CD4-positive, alpha-beta T cell (primary cell): Measurements from ENCODE around the gene TOR3A. TPM values are rescaled to one million over a fixed set of nuclear protein-coding genes. Genes with fewer than 3 reads are reported as not detected.
A peak's percentile ranks its signal among the peaks of the same experiment; 100 is the strongest.

ENCODE experiments used
- ATAC-seq: fragments of 200-7000 bp; cut with Tn5 transposase; one replicate; pipeline ENCODE4 v1.10.0; 2022; ENCODE audit warnings: mild to moderate bottlenecking; ENCODE audit not compliant: poor library complexity
- CTCF ChIA-PET: fragments of 350-600 bp; sonication (Branson Sonifier 250); formaldehyde crosslinking; loops from one replicate; lab custom pipeline; 2021; ENCODE audit warnings: antibody characterized with exemption, inconsistent platforms; lab: Charles Lee
- POLR2A ChIA-PET: fragments of 350-600 bp; sonication (Branson Sonifier 250); formaldehyde crosslinking; loops from one replicate; lab custom pipeline; 2021; ENCODE audit warnings: antibody characterized with exemption, inconsistent platforms; lab: Charles Lee
- DNase-seq, 14 experiments: peaks; one replicate each; pipeline ENCODE4 v3.0.0-alpha.2; 2013 to 2020; ENCODE audit warnings: mixed read lengths in 2 of 14
- H3K27ac ChIP-seq, 2 donors: one replicate each; pipeline versions ENCODE4 v1.5.1 to v1.7.0; 2013; ENCODE audit warnings: low read length in 2 of 2, low read depth in 1 of 2, mild to moderate bottlenecking in 1 of 2
- H3K27me3 ChIP-seq, 2 experiments: 1 replicate in 1 of 2; 2 replicates in 1 of 2; pipeline versions ENCODE4 v1.6.1 to v1.7.0; 2013; ENCODE audit warnings: low read length in 2 of 2, control low read depth in 1 of 2, mild to moderate bottlenecking in 1 of 2, moderate library complexity in 1 of 2; ENCODE audit not compliant: insufficient read depth in 2 of 2, control insufficient read depth in 1 of 2
- H3K36me3 ChIP-seq: one replicate; pipeline ENCODE4 v1.6.1; 2013; ENCODE audit warnings: low read length, control low read depth; ENCODE audit not compliant: insufficient read depth
- H3K4me1 ChIP-seq: one replicate; pipeline ENCODE4 v1.6.1; 2013; ENCODE audit warnings: low read length, control low read depth; ENCODE audit not compliant: insufficient read depth
- H3K4me3 ChIP-seq: one replicate; pipeline ENCODE4 v1.5.1; 2013; ENCODE audit warnings: mild to moderate bottlenecking, low read length, moderate library complexity
- H3K9me3 ChIP-seq, 2 experiments: 1 replicate in 1 of 2; 2 replicates in 1 of 2; pipeline versions ENCODE4 v1.6.1 to v1.7.0; 2013; ENCODE audit warnings: low read length in 2 of 2, mild to moderate bottlenecking in 2 of 2, control low read depth in 1 of 2, moderate library complexity in 1 of 2; ENCODE audit not compliant: control insufficient read depth in 1 of 2, insufficient read depth in 1 of 2
- H3K27ac Mint-ChIP-seq: one replicate; pipeline ENCODE4 v1.8.0; 2020; ENCODE audit warnings: mixed read lengths
- H3K27me3 Mint-ChIP-seq: one replicate; pipeline ENCODE4 v1.8.0; 2021; ENCODE audit warnings: mixed read lengths
- H3K36me3 Mint-ChIP-seq: one replicate; pipeline ENCODE4 v1.8.0; 2021; ENCODE audit warnings: low read depth, mixed read lengths
- H3K4me1 Mint-ChIP-seq: one replicate; pipeline ENCODE4 v1.8.0; 2021; ENCODE audit warnings: low read depth, mixed read lengths
- H3K4me3 Mint-ChIP-seq: one replicate; pipeline ENCODE4 v1.8.0; 2020; ENCODE audit warnings: mild to moderate bottlenecking, mixed read lengths
- H3K9me3 Mint-ChIP-seq: one replicate; pipeline ENCODE4 v1.8.0; 2020; ENCODE audit warnings: mixed read lengths
- CTCF ChIP-seq: fragments of 200-600 bp; IDR thresholded peaks from one replicate; pipeline ENCODE4 v1.8.0; 2022; ENCODE audit warnings: antibody characterized with exemption, mild to moderate bottlenecking
- intact Hi-C, 2 experiments: fragments of 100-400 bp; cut with DNase I in 1 of 2; cut with micrococcal nuclease in 1 of 2; formaldehyde crosslinking; loops; one replicate each; pipeline versions ENCODE4 v1.15.1 to v1.9.0; 2023 to 2025; cut with DNase I, micrococcal nuclease
- total RNA-seq, 174 experiments: library from RNA in 2 of 174; stranded (reverse) in 2 of 174; gene quantifications; one replicate each; pipeline ENCODE4 v1.2.3 and lab custom pipeline; 2021 to 2026

The TOR3A gene
- total RNA-seq, 2 experiments from 2014 or later = 17.2 TPM

GRCh38 chr1:179126338-179127060 lies 44.6 kb downstream of the TOR3A start:
- peaks cover 14% of the 10 kb centered on the region for H3K4me1 ChIP-seq
- peaks cover 30% of the 10 kb centered on the region for H3K36me3 Mint-ChIP-seq
- H3K27ac ChIP-seq = no peak overlapping the region
- no peaks in the 10 kb centered on the region for H3K9me3 ChIP-seq
- POLR2A ChIA-PET = interaction anchor here (0.6 kb wide), 1 partner anchor 172 kb away, joined by 6 read pairs; no protein-coding TSS in a partner anchor
- intact Hi-C loops = loop anchor here in 1 of 2 experiments (5.0 kb wide), 1 partner anchor 101 kb away; the partner anchor contains the start of gene ABL2
- H3K36me3 ChIP-seq = peaks cover 2% of the 10 kb centered on the region
- CTCF ChIA-PET = no interaction called here
- no peak overlapping the region for H3K4me3 ChIP-seq
- no peak for ATAC-seq
- H3K4me3 Mint-ChIP-seq = no peak overlapping the region
- no peak for DNase-seq
- TF ChIP-seq CTCF = no peak
- no peaks in the 10 kb centered on the region for H3K27me3 ChIP-seq
- no peaks in the 10 kb centered on the region for H3K9me3 Mint-ChIP-seq
- H3K27me3 Mint-ChIP-seq = no peaks in the 10 kb centered on the region
- H3K27ac Mint-ChIP-seq = no peak overlapping the region
- H3K4me1 Mint-ChIP-seq = peaks cover 13% of the 10 kb centered on the region

- ChIA-PET POLR2A (interaction anchor here (0.6 kb wide), 1 partner anchor 171 kb away, joined by 6 read pairs; no protein-coding TSS in a partner anchor), CTCF (no interaction called here)
- Histone ChIP-seq H3K9me3 (no peaks in the 10 kb centered on the region), H3K27ac (no peak overlapping the region), H3K4me3 (no peak overlapping the region), H3K4me1 (peaks cover 14% of the 10 kb centered on the region), H3K27me3 (no peaks in the 10 kb centered on the region), H3K36me3 (no peaks in the 10 kb centered on the region)
- intact Hi-C loops = loop anchor here in 1 of 2 experiments (5.0 kb wide), 1 partner anchor 100 kb away; the partner anchor contains the start of gene ABL2
- Mint-ChIP-seq H3K27me3 (no peaks in the 10 kb centered on the region), H3K9me3 (no peaks in the 10 kb centered on the region), H3K4me3 (no peak overlapping the region), H3K4me1 (peaks cover 13% of the 10 kb centered on the region), H3K36me3 (peaks cover 27% of the 10 kb centered on the region), H3K27ac (peak overlapping the region; percentile 86)
- TF ChIP-seq CTCF = no peak
- DNase-seq = no peak
- no peak for ATAC-seq
Observed at GRCh38 chr1:179127163-179127895, 45.5 kb downstream of the TOR3A start.

- Histone ChIP-seq H3K36me3 (no peaks in the 10 kb centered on the region), H3K27me3 (no peaks in the 10 kb centered on the region), H3K4me1 (peaks cover 14% of the 10 kb centered on the region), H3K4me3 (no peak overlapping the region), H3K27ac (peak overlapping the region; percentile 60 to 78), H3K9me3 (no peaks in the 10 kb centered on the region)
- H3K4me3 Mint-ChIP-seq = peak overlapping the region; percentile 3
- ChIA-PET CTCF (no interaction called here), POLR2A (interaction anchor here (0.7 kb wide), 1 partner anchor 165 kb away, joined by 3 read pairs; the partner anchor contains the start of gene SOAT1)
- intact Hi-C loops = loop anchor here (2.0 to 5.0 kb wide), 3 partner anchors 48 to 164 kb away; partner anchors contain the start of genes ABL2 (in 1 of the 2) and SOAT1 (in 1 of the 2)
- H3K36me3 Mint-ChIP-seq = peaks cover 27% of the 10 kb centered on the region
- peaks cover 13% of the 10 kb centered on the region for H3K4me1 Mint-ChIP-seq
- TF ChIP-seq CTCF = no peak
- DNase-seq = no peak
- ATAC-seq = no peak
- peak overlapping the region; percentile 86 for H3K27ac Mint-ChIP-seq
- H3K9me3 Mint-ChIP-seq = no peaks in the 10 kb centered on the region
- H3K27me3 Mint-ChIP-seq = no peaks in the 10 kb centered on the region
Observed at GRCh38 chr1:179128520-179128919, 46.6 kb downstream of the TOR3A start.
